ENCODE measurements around the gene CRAMP1.

GRCh38 chr16:1726661-1727502, 114.7 kb downstream of the CRAMP1 start:
- TF ChIP-seq POLR2A (IDR thresholded peaks at IDR 0.05), result no peak
- no peak for TF ChIP-seq CTCF (IDR thresholded peaks at IDR 0.05)
